ENCODE results near the gene PID1.

DNA sequence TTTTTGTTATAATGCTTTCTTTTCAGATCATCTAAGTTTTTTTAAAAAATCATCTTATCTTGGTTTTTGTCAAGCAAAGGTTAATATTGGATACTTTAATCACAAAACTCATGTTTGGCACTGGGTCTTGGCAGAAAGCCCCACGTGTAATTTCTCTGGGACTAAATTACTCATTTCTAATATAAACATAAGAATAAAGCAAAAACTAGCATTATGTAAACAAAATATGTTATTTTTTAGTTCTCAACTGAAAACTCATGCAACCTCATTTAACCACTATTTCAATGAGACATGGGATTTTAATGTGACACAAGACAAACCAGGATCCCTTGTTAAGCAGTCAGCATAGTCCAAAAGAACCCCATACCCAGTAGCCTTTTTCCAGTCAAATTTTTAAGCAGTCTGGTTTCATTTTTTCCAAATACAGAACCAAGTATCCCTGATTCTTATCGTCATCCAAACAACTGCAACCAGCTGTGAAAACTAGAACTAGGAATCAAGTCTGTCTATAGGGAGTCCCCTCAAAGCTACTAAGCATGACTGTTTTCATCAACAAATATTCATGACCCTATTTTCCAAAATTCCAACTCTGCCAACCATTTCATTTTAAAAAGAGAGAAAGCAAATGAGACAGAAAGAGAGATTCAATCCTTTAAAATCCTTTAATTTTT, 27.1 kb downstream of the PID1 start:
- no peak for TF ChIP-seq POLR2AphosphoS5 (IDR thresholded peaks at IDR 0.05; ENCODE audit: low read depth, low read length)
- TF ChIP-seq CTCF (IDR thresholded peaks at IDR 0.05): no peak
